Cerebellar nuclear complex (tissue), 1 donor: ENCODE results near the gene ST3GAL3.

Source experiments
- DNase-seq, 2 experiments: peaks; one replicate each; lab custom pipeline; 2025; lab: John Stamatoyannopoulos, UW

The ST3GAL3 gene

DNA sequence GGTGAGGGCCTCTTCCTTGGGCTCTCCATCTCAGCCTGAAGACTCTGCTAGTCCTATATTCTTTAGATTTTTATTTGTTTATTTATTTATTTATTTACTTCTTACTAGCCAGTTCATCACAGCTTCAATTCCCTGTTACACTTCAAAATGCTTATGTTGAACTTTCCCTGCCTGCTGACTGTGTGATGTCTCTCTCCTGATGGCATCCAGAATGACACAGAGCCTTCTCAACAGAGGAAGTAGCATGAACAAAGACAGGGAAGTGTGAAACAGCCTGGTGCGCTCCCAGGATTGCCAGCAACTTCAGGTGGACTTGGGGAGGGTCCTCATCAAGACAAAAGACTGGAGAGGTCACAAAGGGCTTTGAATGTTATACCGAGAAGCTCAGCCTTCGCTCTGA is 235.1 kb downstream of the ST3GAL3 start:
- DNase-seq = no peak

DNA sequence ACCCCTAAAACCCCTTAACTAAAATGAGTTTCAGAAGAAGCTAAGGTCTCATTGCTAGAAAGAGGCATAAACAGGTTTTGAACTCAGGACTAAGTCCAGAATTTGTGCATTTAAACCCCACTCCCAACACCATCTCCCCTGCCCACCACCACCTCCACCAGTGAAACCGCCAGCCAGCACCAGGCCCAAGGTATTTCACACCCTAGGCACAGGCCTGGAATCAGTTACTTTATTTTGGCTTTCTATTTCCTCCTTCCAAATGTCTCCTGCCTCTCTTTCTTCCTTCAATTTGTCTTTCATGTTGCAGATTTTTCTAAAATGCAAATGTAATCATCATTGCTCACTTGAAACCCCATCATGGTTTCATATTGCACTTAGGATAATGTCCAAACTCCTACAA is 237.5 kb downstream of the ST3GAL3 start:
- no peak for DNase-seq

GRCh38 chr1:43945674-43946235 is 238.4 kb downstream of the ST3GAL3 start:
- DNase-seq = no peak

- peak; percentile 52 to 82 for DNase-seq
These were observed 239.1 kb downstream of the ST3GAL3 start, which contains the start of gene IPO13 for GRCh38 chr1:43946236-43947060. TSS of gene IPO13 (plus strand) at chr1:43946950. CDS start at chr1:43947601, 651 bp downstream.

DNA sequence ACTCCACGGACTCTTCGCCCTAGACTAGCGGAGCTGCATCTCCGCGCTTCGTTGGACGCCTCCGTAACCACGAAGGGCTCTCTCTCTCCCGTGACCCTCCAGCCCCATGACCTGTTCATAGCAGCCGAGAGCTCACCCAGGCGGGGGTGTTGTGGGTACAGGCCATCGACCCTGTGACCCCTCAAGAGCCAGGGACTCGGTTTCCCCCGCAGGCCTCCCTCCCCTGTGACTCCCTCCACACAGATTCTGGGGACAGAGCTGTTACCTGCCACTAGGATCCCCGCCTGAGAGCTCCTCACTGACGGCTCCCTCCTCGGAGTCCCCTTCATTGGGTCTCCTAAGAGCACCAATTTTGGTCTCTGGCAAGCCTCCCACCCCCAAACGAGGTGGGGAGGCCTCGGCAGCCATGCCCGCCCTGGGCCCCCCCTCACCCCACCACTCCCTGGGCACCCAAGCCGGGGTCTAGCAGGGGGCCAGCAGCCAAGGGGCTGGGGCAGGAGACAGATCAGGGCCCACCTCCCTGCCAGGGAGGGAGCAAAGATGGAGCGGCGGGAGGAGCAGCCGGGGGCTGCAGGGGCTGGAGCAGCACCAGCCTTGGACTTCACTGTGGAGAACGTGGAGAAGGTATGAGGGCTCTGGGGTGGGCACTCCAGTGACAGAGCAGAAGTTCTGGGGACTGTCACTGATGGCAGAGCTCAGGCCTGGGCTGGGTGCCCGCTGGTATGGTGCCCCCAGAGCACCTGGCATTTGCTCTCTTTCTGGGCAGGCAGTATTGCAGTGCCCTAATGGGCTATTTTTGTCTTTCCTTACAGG is 239.9 kb downstream of the ST3GAL3 start:
- DNase-seq = no peak

DNA sequence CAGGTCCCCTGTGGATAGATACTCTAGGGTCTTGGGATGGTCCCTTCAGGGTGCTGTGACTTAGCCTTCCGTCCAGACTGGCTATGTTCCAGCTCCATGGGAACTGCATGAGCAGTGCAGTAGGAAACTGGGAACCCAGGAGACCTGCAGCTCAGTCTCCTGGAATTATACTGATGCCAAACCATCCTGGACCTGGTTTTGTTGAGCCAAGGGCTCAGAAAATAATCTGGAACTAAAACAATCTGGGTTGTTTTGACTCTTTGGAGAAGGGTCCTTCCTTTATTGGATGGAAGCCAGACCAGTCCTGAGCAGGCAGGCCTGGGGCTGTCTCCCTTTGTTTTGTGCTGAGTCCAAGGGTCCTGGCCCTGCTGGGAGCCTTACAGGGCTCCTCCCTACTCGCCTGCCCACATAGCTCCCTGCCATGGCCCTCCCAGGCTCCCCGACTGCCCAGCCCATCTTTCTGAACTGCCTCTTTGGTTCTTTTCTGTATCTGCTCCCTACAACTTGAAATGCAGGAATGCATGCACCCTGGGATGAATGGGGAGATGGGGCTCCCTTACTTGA is 240.6 kb downstream of the ST3GAL3 start:
- no peak for DNase-seq

DNA sequence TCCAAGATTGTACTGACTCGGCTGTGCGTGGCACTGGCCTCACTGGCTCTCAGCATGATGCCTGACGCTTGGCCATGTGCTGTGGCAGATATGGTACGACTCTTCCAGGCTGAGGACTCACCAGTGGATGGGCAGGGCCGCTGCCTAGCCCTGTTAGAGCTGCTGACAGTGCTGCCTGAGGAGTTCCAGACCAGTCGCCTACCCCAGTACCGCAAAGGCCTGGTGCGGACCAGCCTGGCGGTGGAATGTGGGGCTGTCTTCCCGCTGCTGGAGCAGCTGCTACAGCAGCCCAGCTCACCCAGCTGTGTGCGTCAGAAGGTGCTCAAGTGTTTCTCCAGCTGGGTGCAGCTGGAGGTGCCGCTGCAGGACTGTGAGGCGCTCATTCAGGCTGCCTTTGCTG is 242.3 kb downstream of the ST3GAL3 start:
- no peak for DNase-seq

DNA sequence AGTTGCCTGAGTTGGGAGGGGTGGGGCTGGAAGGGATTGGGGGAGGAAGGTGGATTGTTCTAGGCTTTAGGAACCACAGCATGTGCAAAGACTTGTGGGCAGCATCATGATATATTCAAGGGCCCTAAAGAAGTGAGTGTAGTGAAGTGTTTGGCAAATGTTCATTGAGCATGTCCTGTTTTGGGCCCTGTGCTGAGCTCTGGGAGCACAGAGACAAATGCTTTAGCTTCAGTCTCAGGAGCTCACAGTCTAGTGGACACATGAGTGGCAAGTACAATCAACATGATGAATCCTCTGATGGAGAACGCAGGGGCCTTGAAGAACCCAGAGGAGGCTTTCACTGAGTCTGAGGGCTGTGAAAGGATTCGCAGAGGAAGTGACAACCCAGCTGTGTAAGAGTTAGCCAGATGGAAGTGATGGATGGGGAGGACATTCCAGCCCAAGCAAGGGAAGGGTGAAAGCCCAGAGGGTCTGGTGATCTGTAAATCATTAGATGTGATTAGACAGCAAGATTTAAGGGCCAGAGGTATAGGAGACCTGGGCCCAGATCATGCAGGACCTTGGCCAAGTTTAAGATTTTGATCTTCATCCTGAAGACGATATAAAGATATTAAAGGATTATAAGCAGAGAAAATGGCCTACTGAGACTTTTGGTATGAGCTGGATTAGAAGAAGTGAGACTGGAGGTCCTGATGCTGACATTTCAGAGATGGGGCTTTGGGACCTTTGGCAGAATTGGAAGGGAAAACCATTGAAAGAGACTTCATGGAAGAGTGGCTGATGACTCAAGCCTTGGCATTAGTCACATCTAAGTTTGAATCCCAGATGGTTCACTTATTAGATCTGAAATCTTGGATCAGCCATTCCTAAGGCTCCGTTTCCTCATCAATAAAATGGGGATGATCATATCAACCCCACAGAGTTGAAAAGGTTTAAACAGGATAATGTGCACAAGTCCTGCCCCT is 244.0 kb downstream of the ST3GAL3 start:
- no peak for DNase-seq

GRCh38 chr1:43952731-43953346 is 245.5 kb downstream of the ST3GAL3 start:
- DNase-seq = no peak

DNA sequence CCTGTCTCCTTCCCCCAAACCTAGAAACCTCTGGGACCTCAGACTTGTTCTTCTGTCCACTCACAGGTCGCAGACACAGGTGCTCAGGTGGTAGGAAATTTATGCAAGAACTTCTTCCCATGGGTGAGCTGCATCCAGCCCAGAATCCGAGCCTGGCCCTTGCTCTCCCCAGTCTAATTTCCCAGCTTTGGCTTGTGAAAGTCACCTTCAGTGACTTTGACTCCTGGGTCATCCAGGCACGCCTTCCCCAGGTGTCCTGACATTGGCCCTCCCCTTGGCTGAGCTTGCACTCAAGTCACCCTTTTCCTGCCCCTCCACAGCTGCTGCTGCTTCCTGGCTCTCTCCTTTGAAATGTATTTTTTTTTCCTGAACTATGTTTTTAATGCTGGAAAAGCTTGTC is 246.0 kb downstream of the ST3GAL3 start:
- no peak for DNase-seq

GRCh38 chr1:43954036-43954435 is 246.7 kb downstream of the ST3GAL3 start:
- DNase-seq = no peak

- DNase-seq = no peak
These were observed 248.9 kb downstream of the ST3GAL3 start for GRCh38 chr1:43956234-43956633.

DNA sequence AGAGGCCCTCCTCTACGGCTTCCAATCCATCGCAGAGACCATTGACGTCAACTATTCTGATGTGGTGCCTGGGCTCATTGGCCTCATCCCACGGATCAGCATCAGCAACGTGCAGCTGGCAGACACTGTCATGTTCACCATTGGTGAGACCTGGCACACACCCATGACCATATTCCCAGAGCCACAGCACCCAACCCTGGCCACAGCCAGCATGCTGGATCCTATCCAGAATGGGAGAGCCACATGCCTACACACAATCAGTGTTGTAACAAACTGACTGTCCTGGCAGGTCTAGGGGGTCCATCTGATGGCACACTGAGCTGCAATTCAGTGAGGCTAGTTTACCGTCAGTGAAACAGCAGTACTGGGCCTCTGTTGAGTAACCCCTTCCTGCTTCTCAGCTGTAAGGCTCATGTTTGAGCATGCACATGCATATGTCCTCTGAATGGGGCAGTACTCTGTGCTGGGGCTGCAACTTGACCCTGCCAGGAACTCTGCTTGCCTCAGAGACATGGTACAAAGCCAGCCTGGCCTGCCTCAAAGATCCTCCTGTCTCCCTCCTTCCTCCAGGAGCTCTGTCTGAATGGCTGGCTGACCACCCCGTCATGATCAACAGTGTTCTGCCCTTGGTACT is 250.2 kb downstream of the ST3GAL3 start:
- DNase-seq = no peak

DNA sequence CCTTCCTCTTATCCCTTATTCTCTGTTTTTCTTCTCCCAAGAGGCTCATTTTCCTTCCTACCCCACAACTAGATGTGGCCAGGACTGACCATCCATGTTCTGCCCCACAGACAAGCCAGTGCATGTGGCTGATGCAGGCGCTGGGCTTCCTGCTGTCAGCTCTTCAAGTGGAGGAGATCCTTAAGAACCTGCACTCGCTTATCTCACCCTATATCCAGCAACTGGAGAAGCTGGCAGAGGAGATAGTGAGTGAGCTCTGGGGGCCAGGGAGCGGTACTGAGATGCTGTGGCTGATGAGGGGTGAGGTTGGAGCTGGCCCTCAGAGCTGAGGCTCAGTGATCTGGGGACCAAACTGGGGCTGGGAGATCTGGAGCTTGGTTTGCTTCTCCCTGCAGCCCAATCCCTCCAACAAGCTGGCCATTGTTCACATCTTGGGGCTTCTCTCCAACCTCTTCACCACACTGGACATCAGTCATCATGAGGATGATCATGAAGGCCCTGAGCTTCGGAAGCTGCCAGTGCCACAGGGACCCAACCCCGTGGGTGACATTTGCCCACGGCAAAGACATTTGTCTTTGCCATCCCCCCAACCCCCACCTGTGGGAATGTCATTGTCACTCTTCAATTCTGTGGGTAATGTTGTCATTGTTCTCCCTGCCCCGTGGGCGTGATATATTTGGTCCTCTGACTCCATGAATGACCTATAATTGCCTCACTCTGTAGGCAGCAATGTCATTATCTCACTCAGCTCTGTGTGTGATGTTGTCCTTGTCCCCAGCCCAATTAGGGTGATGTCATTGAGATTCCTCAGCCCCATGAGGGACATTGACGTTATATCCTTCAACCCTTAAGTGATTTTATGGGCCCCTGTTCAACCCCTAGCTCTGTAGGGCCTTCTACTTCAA is 251.3 kb downstream of the ST3GAL3 start:
- no peak for DNase-seq

- DNase-seq = no peak
These were observed 253.5 kb downstream of the ST3GAL3 start for GRCh38 chr1:43960798-43961197.

DNA sequence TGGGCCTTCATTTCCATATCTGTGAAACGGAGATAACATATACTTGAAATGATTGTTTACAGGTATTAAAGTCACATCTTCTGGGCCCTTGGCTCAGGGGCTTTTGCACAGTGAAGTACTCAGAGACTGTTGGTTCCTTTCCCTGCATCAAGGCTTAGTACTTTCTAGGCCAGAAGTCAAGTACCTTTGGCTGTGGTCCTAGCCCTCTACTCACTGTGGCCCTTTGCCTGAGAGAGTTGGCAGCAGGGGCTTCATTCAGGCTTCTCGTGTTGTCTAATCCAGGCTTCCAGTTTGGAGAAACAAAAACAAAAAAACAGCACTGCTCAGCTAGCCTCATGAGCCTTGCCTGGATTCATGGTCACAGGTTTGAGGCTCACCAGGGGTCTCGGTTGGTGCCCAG is 254.4 kb downstream of the ST3GAL3 start:
- no peak for DNase-seq

GRCh38 chr1:43962324-43962723 is 255.0 kb downstream of the ST3GAL3 start:
- no peak for DNase-seq

- no peak for DNase-seq
These were observed 255.7 kb downstream of the ST3GAL3 start for GRCh38 chr1:43963006-43963405.

- no peak for DNase-seq
These were observed 256.6 kb downstream of the ST3GAL3 start for GRCh38 chr1:43963890-43964289.
